GM03348 (cell line): ENCODE measurements around the gene YBEY.
"Not testable (repeated sequence)": the region's sequence is repeated elsewhere in the genome, so short reads cannot be mapped to it uniquely, and the experiment has no call there.

Experiments
- DNase-seq: peaks from one replicate; pipeline ENCODE4 v3.0.0; 2012; ENCODE audit warnings: low spot score

Gene YBEY

GRCh38 chr21:46304437-46304836 is 18.3 kb downstream of the YBEY start:
- DNase-seq = no peak

GRCh38 chr21:46304955-46305354 is 18.8 kb downstream of the YBEY start:
- no peak for DNase-seq

- peak; percentile 35 for DNase-seq
Observed at GRCh38 chr21:46307625-46308024, 21.5 kb downstream of the YBEY start.

GRCh38 chr21:46308431-46308830 is 22.3 kb downstream of the YBEY start:
- no peak for DNase-seq

- not testable (repeated sequence) for DNase-seq
Observed at GRCh38 chr21:46310260-46310659, 24.1 kb downstream of the YBEY start.

GRCh38 chr21:46311568-46311967 is 25.4 kb downstream of the YBEY start:
- DNase-seq = no peak

- no peak for DNase-seq
Observed at GRCh38 chr21:46312949-46313348, 26.8 kb downstream of the YBEY start.

GRCh38 chr21:46314441-46315020 is 28.4 kb downstream of the YBEY start:
- DNase-seq = no peak

- DNase-seq = no peak
Observed at GRCh38 chr21:46316708-46317324, 30.7 kb downstream of the YBEY start.

GRCh38 chr21:46317710-46318463 is 31.7 kb downstream of the YBEY start:
- no peak for DNase-seq

GRCh38 chr21:46318464-46318845 is 32.3 kb downstream of the YBEY start:
- no peak for DNase-seq

GRCh38 chr21:46319186-46319585 is 33.0 kb downstream of the YBEY start:
- DNase-seq = no peak

- DNase-seq = no peak
Observed at GRCh38 chr21:46320331-46320801, 34.2 kb downstream of the YBEY start.

GRCh38 chr21:46322351-46323226 is 36.4 kb downstream of the YBEY start:
- DNase-seq = peak; percentile 50

GRCh38 chr21:46323227-46323709 is 37.1 kb downstream of the YBEY start:
- peak; percentile 20 for DNase-seq

GRCh38 chr21:46323710-46324389 is 37.7 kb downstream of the YBEY start, which contains the start of the genes C21orf58 and PCNT:
Gene C21orf58, minus strand, starts transcription at chr21:46323870. Its CDS starts 1,132 bp downstream, at chr21:46322738.
Gene PCNT, plus strand, starts transcription at chr21:46324156. Its CDS starts 73 bp downstream, at chr21:46324229.
- peak; percentile 100 for DNase-seq

- peak; percentile 98 for DNase-seq
Observed at GRCh38 chr21:46324390-46325072, 38.4 kb downstream of the YBEY start.

- peak; percentile 68 for DNase-seq
Observed at GRCh38 chr21:46325073-46325912, 39.2 kb downstream of the YBEY start.

- DNase-seq = no peak
Observed at GRCh38 chr21:46326110-46326703, 40.1 kb downstream of the YBEY start.
